EL (cell line): ENCODE measurements around the gene CNTRL.
"Not testable (repeated sequence)": the region's sequence is repeated elsewhere in the genome, so short reads cannot be mapped to it uniquely, and the experiment has no call there.

Experiments
- DNase-seq: peaks from one replicate; pipeline ENCODE4 v3.0.0-alpha.2; 2016

CNTRL gene

GRCh38 chr9:121071370-121071755 is 3.4 kb upstream of the CNTRL start:
- no peak for DNase-seq

GRCh38 chr9:121071756-121072421 is 2.9 kb upstream of the CNTRL start:
- DNase-seq, result peak; percentile 62

GRCh38 chr9:121073038-121073437 is 1.7 kb upstream of the CNTRL start:
- DNase-seq, result peak; percentile 75

GRCh38 chr9:121075251-121076036 is 689 bp downstream of the CNTRL start:
- DNase-seq, result no peak

GRCh38 chr9:121082075-121082474 is 7.3 kb downstream of the CNTRL start:
- no peak for DNase-seq

GRCh38 chr9:121085661-121086060 is 10.9 kb downstream of the CNTRL start:
- peak; percentile 17 for DNase-seq

GRCh38 chr9:121088576-121088975 is 13.8 kb downstream of the CNTRL start:
- DNase-seq, result no peak

- not testable (repeated sequence) for DNase-seq
These were observed 16.0 kb downstream of the CNTRL start for GRCh38 chr9:121090743-121091142.

GRCh38 chr9:121095057-121095456 is 20.3 kb downstream of the CNTRL start:
- no peak for DNase-seq

GRCh38 chr9:121098567-121099198 is 23.9 kb downstream of the CNTRL start:
- no peak for DNase-seq

GRCh38 chr9:121104054-121104453 is 29.3 kb downstream of the CNTRL start:
- DNase-seq, result not testable (repeated sequence)

- no peak for DNase-seq
These were observed 30.8 kb downstream of the CNTRL start for GRCh38 chr9:121105531-121105930.

- no peak for DNase-seq
These were observed 32.3 kb downstream of the CNTRL start for GRCh38 chr9:121107029-121107428.

GRCh38 chr9:121107881-121108280 is 33.1 kb downstream of the CNTRL start:
- no peak for DNase-seq

GRCh38 chr9:121115466-121115865 is 40.7 kb downstream of the CNTRL start:
- no peak for DNase-seq

GRCh38 chr9:121118266-121118665 is 43.5 kb downstream of the CNTRL start:
- no peak for DNase-seq

GRCh38 chr9:121120386-121120785 is 45.6 kb downstream of the CNTRL start:
- no peak for DNase-seq

- DNase-seq, result peak; percentile 97
These were observed 46.9 kb downstream of the CNTRL start for GRCh38 chr9:121121582-121122087.

GRCh38 chr9:121122246-121123032 is 47.7 kb downstream of the CNTRL start:
- DNase-seq, result peak; percentile 3

- no peak for DNase-seq
These were observed 49.2 kb downstream of the CNTRL start for GRCh38 chr9:121123816-121124535.

GRCh38 chr9:121125590-121125989 is 50.8 kb downstream of the CNTRL start:
- no peak for DNase-seq

GRCh38 chr9:121129384-121129783 is 54.6 kb downstream of the CNTRL start:
- not testable (repeated sequence) for DNase-seq
